ENCODE measurements around the gene NR1D2. TPM values are rescaled to one million over a fixed set of nuclear protein-coding genes. Genes with fewer than 3 reads are reported as not detected.

Gene NR1D2
- polyA plus RNA-seq, 2 of the 4 experiments (the other 2 are of a cell fraction), result 7.2 to 18.6 TPM

GRCh38 chr3:23976555-23976954 is 31.5 kb downstream of the NR1D2 start (continued):
- TF ChIP-seq KDM1A (IDR thresholded peaks at IDR 0.05; ENCODE audit: low read depth), result no peak

GRCh38 chr3:23979569-23979968 is 34.5 kb downstream of the NR1D2 start:
- TF ChIP-seq CBX8 (IDR thresholded peaks at IDR 0.05), result no peak
- no peak for TF ChIP-seq EHF (CRISPR knock-in tag; IDR thresholded peaks at IDR 0.05)
- TF ChIP-seq ZSCAN20 (CRISPR knock-in tag; IDR thresholded peaks at IDR 0.05), result no peak
- no peak for TF ChIP-seq POLR2A (IDR thresholded peaks at IDR 0.05; ENCODE audit: low read length)
- no peak for TF ChIP-seq POLR2AphosphoS2 (conservative IDR thresholded peaks at IDR 0.05; ENCODE audit: low read length)
- no peak for TF ChIP-seq RCOR1 (IDR thresholded peaks at IDR 0.05; ENCODE audit: low read depth, low read length)
- no peak for TF ChIP-seq HDAC2 (IDR thresholded peaks at IDR 0.05)
- TF ChIP-seq, protein P1, sequence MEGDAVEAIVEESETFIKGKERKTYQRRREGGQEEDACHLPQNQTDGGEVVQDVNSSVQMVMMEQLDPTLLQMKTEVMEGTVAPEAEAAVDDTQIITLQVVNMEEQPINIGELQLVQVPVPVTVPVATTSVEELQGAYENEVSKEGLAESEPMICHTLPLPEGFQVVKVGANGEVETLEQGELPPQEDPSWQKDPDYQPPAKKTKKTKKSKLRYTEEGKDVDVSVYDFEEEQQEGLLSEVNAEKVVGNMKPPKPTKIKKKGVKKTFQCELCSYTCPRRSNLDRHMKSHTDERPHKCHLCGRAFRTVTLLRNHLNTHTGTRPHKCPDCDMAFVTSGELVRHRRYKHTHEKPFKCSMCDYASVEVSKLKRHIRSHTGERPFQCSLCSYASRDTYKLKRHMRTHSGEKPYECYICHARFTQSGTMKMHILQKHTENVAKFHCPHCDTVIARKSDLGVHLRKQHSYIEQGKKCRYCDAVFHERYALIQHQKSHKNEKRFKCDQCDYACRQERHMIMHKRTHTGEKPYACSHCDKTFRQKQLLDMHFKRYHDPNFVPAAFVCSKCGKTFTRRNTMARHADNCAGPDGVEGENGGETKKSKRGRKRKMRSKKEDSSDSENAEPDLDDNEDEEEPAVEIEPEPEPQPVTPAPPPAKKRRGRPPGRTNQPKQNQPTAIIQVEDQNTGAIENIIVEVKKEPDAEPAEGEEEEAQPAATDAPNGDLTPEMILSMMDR (IDR thresholded peaks at IDR 0.05), result no peak
- TF ChIP-seq USF2 (IDR thresholded peaks at IDR 0.05), result no peak
- TF ChIP-seq BHLHE40 (IDR thresholded peaks at IDR 0.05; ENCODE audit: low read depth, low read length), result no peak
- TF ChIP-seq EHMT2 (IDR thresholded peaks at IDR 0.05; ENCODE audit: low read depth), result no peak
- TF ChIP-seq, protein P2, sequence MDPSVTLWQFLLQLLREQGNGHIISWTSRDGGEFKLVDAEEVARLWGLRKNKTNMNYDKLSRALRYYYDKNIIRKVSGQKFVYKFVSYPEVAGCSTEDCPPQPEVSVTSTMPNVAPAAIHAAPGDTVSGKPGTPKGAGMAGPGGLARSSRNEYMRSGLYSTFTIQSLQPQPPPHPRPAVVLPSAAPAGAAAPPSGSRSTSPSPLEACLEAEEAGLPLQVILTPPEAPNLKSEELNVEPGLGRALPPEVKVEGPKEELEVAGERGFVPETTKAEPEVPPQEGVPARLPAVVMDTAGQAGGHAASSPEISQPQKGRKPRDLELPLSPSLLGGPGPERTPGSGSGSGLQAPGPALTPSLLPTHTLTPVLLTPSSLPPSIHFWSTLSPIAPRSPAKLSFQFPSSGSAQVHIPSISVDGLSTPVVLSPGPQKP (IDR thresholded peaks at IDR 0.05; ENCODE audit: low read depth, low read length), result no peak
- TF ChIP-seq, protein P3, sequence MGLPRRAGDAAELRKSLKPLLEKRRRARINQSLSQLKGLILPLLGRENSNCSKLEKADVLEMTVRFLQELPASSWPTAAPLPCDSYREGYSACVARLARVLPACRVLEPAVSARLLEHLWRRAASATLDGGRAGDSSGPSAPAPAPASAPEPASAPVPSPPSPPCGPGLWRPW (IDR thresholded peaks at IDR 0.05), result no peak
- no peak for TF ChIP-seq SREBF2 (IDR thresholded peaks at IDR 0.05)
- TF ChIP-seq ZFP36 (IDR thresholded peaks at IDR 0.05; ENCODE audit: borderline replicate concordance, partially characterized antibody), result no peak
- TF ChIP-seq KDM1A (IDR thresholded peaks at IDR 0.05; ENCODE audit: low read depth), result no peak
- TF ChIP-seq PBX3 (IDR thresholded peaks at IDR 0.05), result no peak
- TF ChIP-seq ZNF302 (CRISPR knock-in tag; IDR thresholded peaks at IDR 0.05), result no peak
- TF ChIP-seq JUN (IDR thresholded peaks at IDR 0.05), result no peak
- no peak for TF ChIP-seq MAX (IDR thresholded peaks at IDR 0.05)
- ChIA-PET CTCF (interaction anchor here (5.2 kb wide), 1 partner anchor 18 kb away, joined by 26 read pairs; no protein-coding TSS in a partner anchor), POLR2A (interaction anchor here (0.6 kb wide), 1 partner anchor 65 kb away, joined by 4 read pairs; no protein-coding TSS in a partner anchor)
- Histone ChIP-seq H3K4me1 (peaks cover 8% of the 10 kb centered on the region; the same call in 1 of the 3 replicates), H3K27ac (no peak overlapping the region), H3K4me2 (no peak overlapping the region), H3K4me3 (no peak overlapping the region), H3K9me3 (no peaks in the 10 kb centered on the region)
- FAIRE-seq (no peak), DNase-seq (ENCODE audit: low read depth in 1 of 2, low spot score in 1 of 2) (no peak), ATAC-seq (no peak)

DNA sequence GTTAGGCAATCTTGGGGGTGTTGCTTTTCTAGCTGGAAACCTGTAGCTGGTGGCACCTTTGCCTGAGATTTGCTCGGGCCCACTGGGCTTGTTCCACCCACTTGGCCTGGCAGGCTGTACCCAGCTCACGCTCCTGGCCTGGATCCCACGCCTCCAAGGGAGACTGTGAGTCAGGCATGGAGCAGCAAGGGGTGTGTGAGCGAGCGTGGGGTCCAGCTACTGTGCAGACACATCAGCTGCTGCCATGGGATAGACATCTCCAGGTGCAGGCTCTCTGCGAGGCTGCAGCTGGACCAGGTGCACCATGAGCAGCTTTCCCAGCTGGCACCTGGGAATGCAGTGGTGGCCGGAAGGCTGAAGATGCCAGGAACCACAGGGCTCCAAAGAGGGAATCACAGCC is 36.0 kb downstream of the NR1D2 start:
- peak; percentile 28 to 42; a peak in 3 of 6 replicates for ATAC-seq
- ChIA-PET CTCF (interaction anchor here (1.4 to 5.2 kb wide), 4 partner anchors 10 to 93 kb away, joined by 5 to 26 read pairs (median 6); no protein-coding TSS in a partner anchor), POLR2A (interaction anchor here (1.5 kb wide), 1 partner anchor 64 kb away, joined by 3 read pairs; the partner anchor contains the start of genes NKIRAS1 and RPL15)
- Histone ChIP-seq H3K9me3 (no peaks in the 10 kb centered on the region), H3K4me3 (no peak overlapping the region), H3K27ac (no peak overlapping the region), H3K4me1 (peaks cover 8% of the 10 kb centered on the region; the same call in 1 of the 3 replicates), H3K4me2 (no peak overlapping the region)
- no peak for DNase-seq (ENCODE audit: low read depth in 1 of 2, low spot score in 1 of 2)
- TF ChIP-seq ESRRA (IDR thresholded peaks at IDR 0.05; ENCODE audit: borderline replicate concordance, low read length), result no peak
- TF ChIP-seq NFE2L2 (conservative IDR thresholded peaks at IDR 0.05; ENCODE audit: low read length), result no peak
- TF ChIP-seq CHD2 (IDR thresholded peaks at IDR 0.05; ENCODE audit: low read length, partially characterized antibody), result no peak
- no peak for TF ChIP-seq RNF2 (IDR thresholded peaks at IDR 0.05; ENCODE audit: borderline replicate concordance, low read depth)
- TF ChIP-seq KDM1A (IDR thresholded peaks at IDR 0.05; ENCODE audit: low read depth), result no peak
- no peak for TF ChIP-seq HDAC2 (IDR thresholded peaks at IDR 0.05)
- TF ChIP-seq ZSCAN20 (CRISPR knock-in tag; IDR thresholded peaks at IDR 0.05), result no peak
- peak; percentile 37; the same call in 1 of the 2 replicates for TF ChIP-seq POLR2AphosphoS2 (conservative IDR thresholded peaks at IDR 0.05; ENCODE audit: low read length)
- no peak for FAIRE-seq
- 97% methylated on average over 6 of the region's 7 CpGs for WGBS (ENCODE audit: missing lambda C conversion rate)

Measured in A549 (cell line).